PC-3 (cell line): ENCODE results near the gene ODAD2.

Source experiments
- CTCF ChIP-seq: fragments of 300-600 bp; sonication (generic); conservative IDR thresholded peaks from 2 replicates; pipeline ENCODE4 v1.5.1; 2017; ENCODE audit warnings: antibody characterized with exemption, low read depth, mild to moderate bottlenecking, low read length
- EZH2 ChIP-seq: fragments of 300-600 bp; sonication (generic); IDR thresholded peaks from one replicate; pipeline ENCODE4 v1.6.1; 2017; ENCODE audit warnings: antibody characterized with exemption, mild to moderate bottlenecking, low read length; ENCODE audit not compliant: unreplicated experiment
- EZH2phosphoT487 ChIP-seq: fragments of 300-600 bp; sonication (generic); IDR thresholded peaks from 2 replicates; pipeline ENCODE4 v1.6.1; 2018; ENCODE audit warnings: mild to moderate bottlenecking, antibody characterized with exemption, low read length, borderline replicate concordance

- TF ChIP-seq CTCF (no peak), EZH2 (no peak), EZH2phosphoT487 (no peak)
Measured at GRCh38 chr10:27774831-27775230, 224.0 kb downstream of the ODAD2 start.
